Measurements from ENCODE around the gene TBC1D1.

TBC1D1 gene

GRCh38 chr4:38115601-38116000, 224.7 kb downstream of the TBC1D1 start:
- Histone ChIP-seq H3K23ac (ENCODE audit: low read depth, low read length, poor library complexity) (no peak overlapping the region), H3K27me3 (ENCODE audit: control insufficient read depth in 3 of 3, insufficient read depth in 3 of 3, low read depth in 1 of 3, low read length in 3 of 3) (peaks cover 0 to 3% (median 0%) of the 10 kb centered on the region in 3 experiments), H3K14ac (ENCODE audit: low read length) (no peak overlapping the region), H2BK120ac (ENCODE audit: low read depth, low read length) (no peak overlapping the region), H2AFZ (ENCODE audit: low read length) (no peak overlapping the region), H4K8ac (ENCODE audit: low read depth, low read length) (no peak overlapping the region), H2AK5ac (ENCODE audit: low read depth, low read length) (no peak overlapping the region), H2BK5ac (ENCODE audit: low read length) (no peak overlapping the region), H3K18ac (ENCODE audit: low read length) (no peak overlapping the region), H3K4ac (ENCODE audit: low read length) (no peak overlapping the region), H4K91ac (ENCODE audit: low read depth, low read length, poor library complexity) (no peak overlapping the region), H3K27ac (replicated peaks; ENCODE audit: low read length) (no peak overlapping the region), H2BK15ac (ENCODE audit: low read length) (no peak overlapping the region), H3K9me3 (replicated peaks in 1 of 2; ENCODE audit: control insufficient read depth in 2 of 2, insufficient read depth in 1 of 2, low read depth in 1 of 2, low read length in 2 of 2) (no peaks in the 10 kb centered on the region), H3K9ac (ENCODE audit: low read depth, low read length, poor library complexity) (no peak overlapping the region), H3K36me3 (replicated peaks in 1 of 2; ENCODE audit: control insufficient read depth in 2 of 2, insufficient read depth in 2 of 2, low read length in 2 of 2) (peaks cover 10 to 34% of the 10 kb centered on the region in 2 donors), H3K4me1 (ENCODE audit: control insufficient read depth in 2 of 2, insufficient read depth in 1 of 2, low read depth in 1 of 2, low read length in 2 of 2) (peaks cover 27 to 50% of the 10 kb centered on the region in 2 donors), H3K4me3 (ENCODE audit: low read length in 2 of 2) (no peak overlapping the region), H2BK12ac (ENCODE audit: low read length) (no peak overlapping the region), H3K79me1 (ENCODE audit: low read depth, low read length) (no peaks in the 10 kb centered on the region), H3K4me2 (ENCODE audit: insufficient read depth, low read length, poor library complexity, severe bottlenecking) (no peak overlapping the region)
- DNase-seq (ENCODE audit: low spot score): no peak
- no CpG with 5 or more reads among the region's 5 CpGs for WGBS, 2 donors (ENCODE audit: extremely low coverage in 2 of 2, insufficient read length in 2 of 2, insufficient replicate concordance in 1 of 2)

GRCh38 chr4:38117591-38117990, 226.7 kb downstream of the TBC1D1 start:
- Histone ChIP-seq H3K79me1 (ENCODE audit: low read depth, low read length) (no peaks in the 10 kb centered on the region), H3K23ac (ENCODE audit: low read depth, low read length, poor library complexity) (no peak overlapping the region), H2BK15ac (ENCODE audit: low read length) (no peak overlapping the region), H3K27ac (replicated peaks; ENCODE audit: low read length) (no peak overlapping the region), H3K4me1 (ENCODE audit: control insufficient read depth in 2 of 2, insufficient read depth in 1 of 2, low read depth in 1 of 2, low read length in 2 of 2) (peaks cover 27 to 45% of the 10 kb centered on the region in 2 donors), H4K91ac (ENCODE audit: low read depth, low read length, poor library complexity) (no peak overlapping the region), H2BK120ac (ENCODE audit: low read depth, low read length) (no peak overlapping the region), H3K14ac (ENCODE audit: low read length) (no peak overlapping the region), H3K27me3 (ENCODE audit: control insufficient read depth in 3 of 3, insufficient read depth in 3 of 3, low read depth in 1 of 3, low read length in 3 of 3) (peaks cover 0 to 3% (median 0%) of the 10 kb centered on the region in 3 experiments), H2AK5ac (ENCODE audit: low read depth, low read length) (no peak overlapping the region), H2BK5ac (ENCODE audit: low read length) (no peak overlapping the region), H3K9me3 (replicated peaks in 1 of 2; ENCODE audit: control insufficient read depth in 2 of 2, insufficient read depth in 1 of 2, low read depth in 1 of 2, low read length in 2 of 2) (no peaks in the 10 kb centered on the region), H3K18ac (ENCODE audit: low read length) (no peak overlapping the region), H3K4me2 (ENCODE audit: insufficient read depth, low read length, poor library complexity, severe bottlenecking) (no peak overlapping the region), H3K4me3 (ENCODE audit: low read length in 2 of 2) (no peak overlapping the region), H2BK12ac (ENCODE audit: low read length) (no peak overlapping the region), H4K8ac (ENCODE audit: low read depth, low read length) (no peak overlapping the region), H2AFZ (ENCODE audit: low read length) (no peak overlapping the region), H3K36me3 (replicated peaks in 1 of 2; ENCODE audit: control insufficient read depth in 2 of 2, insufficient read depth in 2 of 2, low read length in 2 of 2) (peaks cover 12 to 35% of the 10 kb centered on the region in 2 donors), H3K4ac (ENCODE audit: low read length) (no peak overlapping the region), H3K9ac (ENCODE audit: low read depth, low read length, poor library complexity) (no peak overlapping the region)
- no CpG with 5 or more reads among the region's 4 CpGs for WGBS, 2 donors (ENCODE audit: extremely low coverage in 2 of 2, insufficient read length in 2 of 2, insufficient replicate concordance in 1 of 2)
- no peak for DNase-seq (ENCODE audit: low spot score)

GRCh38 chr4:38119668-38120385, 228.9 kb downstream of the TBC1D1 start:
- peaks cover 11 to 24% of the 10 kb centered on the region in 2 donors for H3K4me1 ChIP-seq (ENCODE audit: control insufficient read depth in 2 of 2, insufficient read depth in 1 of 2, low read depth in 1 of 2, low read length in 2 of 2)
- no peak overlapping the region for H2AK5ac ChIP-seq (ENCODE audit: low read depth, low read length)
- no peak overlapping the region for H3K9ac ChIP-seq (ENCODE audit: low read depth, low read length, poor library complexity)
- no CpG with 5 or more reads among the region's 7 CpGs for WGBS, 2 donors (ENCODE audit: extremely low coverage in 2 of 2, insufficient read length in 2 of 2, insufficient replicate concordance in 1 of 2)
- peaks cover 12 to 37% of the 10 kb centered on the region in 2 donors for H3K36me3 ChIP-seq (replicated peaks in 1 of 2; ENCODE audit: control insufficient read depth in 2 of 2, insufficient read depth in 2 of 2, low read length in 2 of 2)
- H4K8ac ChIP-seq (ENCODE audit: low read depth, low read length): no peak overlapping the region
- no peak overlapping the region for H2BK15ac ChIP-seq (ENCODE audit: low read length)
- H3K4ac ChIP-seq (ENCODE audit: low read length): no peak overlapping the region
- H2BK5ac ChIP-seq (ENCODE audit: low read length): no peak overlapping the region
- H3K4me2 ChIP-seq (ENCODE audit: insufficient read depth, low read length, poor library complexity, severe bottlenecking): no peak overlapping the region
- no peak overlapping the region for H2BK120ac ChIP-seq (ENCODE audit: low read depth, low read length)
- no peak overlapping the region for H3K4me3 ChIP-seq (ENCODE audit: low read length in 2 of 2)
- H2AFZ ChIP-seq (ENCODE audit: low read length): no peak overlapping the region
- no peak overlapping the region for H3K27ac ChIP-seq (replicated peaks; ENCODE audit: low read length)
- no peak overlapping the region for H2BK12ac ChIP-seq (ENCODE audit: low read length)
- no peak overlapping the region for H3K23ac ChIP-seq (ENCODE audit: low read depth, low read length, poor library complexity)
- H3K9me3 ChIP-seq (replicated peaks in 1 of 2; ENCODE audit: control insufficient read depth in 2 of 2, insufficient read depth in 1 of 2, low read depth in 1 of 2, low read length in 2 of 2): peaks cover 0 to 2% of the 10 kb centered on the region in 2 donors
- H3K79me1 ChIP-seq (ENCODE audit: low read depth, low read length): no peaks in the 10 kb centered on the region
- no peak overlapping the region for H4K91ac ChIP-seq (ENCODE audit: low read depth, low read length, poor library complexity)
- no peak for DNase-seq (ENCODE audit: low spot score)
- no peaks in the 10 kb centered on the region for H3K27me3 ChIP-seq (ENCODE audit: control insufficient read depth in 3 of 3, insufficient read depth in 3 of 3, low read depth in 1 of 3, low read length in 3 of 3)
- H3K18ac ChIP-seq (ENCODE audit: low read length): no peak overlapping the region
- H3K14ac ChIP-seq (ENCODE audit: low read length): no peak overlapping the region

GRCh38 chr4:38120772-38121171, 229.9 kb downstream of the TBC1D1 start:
- Histone ChIP-seq H3K27me3 (ENCODE audit: control insufficient read depth in 3 of 3, insufficient read depth in 3 of 3, low read depth in 1 of 3, low read length in 3 of 3) (no peaks in the 10 kb centered on the region), H4K8ac (ENCODE audit: low read depth, low read length) (no peak overlapping the region), H3K9me3 (replicated peaks in 1 of 2; ENCODE audit: control insufficient read depth in 2 of 2, insufficient read depth in 1 of 2, low read depth in 1 of 2, low read length in 2 of 2) (peaks cover 0 to 5% of the 10 kb centered on the region in 2 donors), H3K79me1 (ENCODE audit: low read depth, low read length) (no peaks in the 10 kb centered on the region), H3K9ac (ENCODE audit: low read depth, low read length, poor library complexity) (no peak overlapping the region), H2BK5ac (ENCODE audit: low read length) (no peak overlapping the region), H2BK15ac (ENCODE audit: low read length) (no peak overlapping the region), H3K4ac (ENCODE audit: low read length) (no peak overlapping the region), H2AFZ (ENCODE audit: low read length) (no peak overlapping the region), H3K4me2 (ENCODE audit: insufficient read depth, low read length, poor library complexity, severe bottlenecking) (no peak overlapping the region), H2AK5ac (ENCODE audit: low read depth, low read length) (no peak overlapping the region), H3K4me3 (ENCODE audit: low read length in 2 of 2) (no peak overlapping the region), H2BK120ac (ENCODE audit: low read depth, low read length) (no peak overlapping the region), H3K4me1 (ENCODE audit: control insufficient read depth in 2 of 2, insufficient read depth in 1 of 2, low read depth in 1 of 2, low read length in 2 of 2) (peaks cover 11 to 24% of the 10 kb centered on the region in 2 donors), H3K18ac (ENCODE audit: low read length) (no peak overlapping the region), H3K23ac (ENCODE audit: low read depth, low read length, poor library complexity) (no peak overlapping the region), H2BK12ac (ENCODE audit: low read length) (no peak overlapping the region), H4K91ac (ENCODE audit: low read depth, low read length, poor library complexity) (no peak overlapping the region), H3K27ac (replicated peaks; ENCODE audit: low read length) (no peak overlapping the region), H3K14ac (ENCODE audit: low read length) (no peak overlapping the region), H3K36me3 (replicated peaks in 1 of 2; ENCODE audit: control insufficient read depth in 2 of 2, insufficient read depth in 2 of 2, low read length in 2 of 2) (peaks cover 16 to 47% of the 10 kb centered on the region in 2 donors)
- DNase-seq (ENCODE audit: low spot score): no peak
- no CpG with 5 or more reads among the region's 4 CpGs for WGBS, 2 donors (ENCODE audit: extremely low coverage in 2 of 2, insufficient read length in 2 of 2, insufficient replicate concordance in 1 of 2)

All from neuronal stem cell (in vitro differentiated cells).